Upper lobe of right lung (tissue), 1 donor: Measurements from ENCODE around the gene EPHA3. TPM values are rescaled to one million over a fixed set of nuclear protein-coding genes. Genes with fewer than 3 reads are reported as not detected.
"Not testable (repeated sequence)": the region's sequence is repeated elsewhere in the genome, so short reads cannot be mapped to it uniquely, and the experiment has no call there.

Experiments
- ATAC-seq: fragments of 200-7000 bp; cut with Tn5 transposase; one replicate; pipeline ENCODE4 v1.9.1; 2020; ENCODE audit warnings: mild to moderate bottlenecking, moderate library complexity
- DNase-seq: peaks from one replicate; pipeline ENCODE4 v3.0.0-alpha.2; 2020
- H3K27ac ChIP-seq: fragments of 200-600 bp; one replicate; pipeline ENCODE4 v1.8.0; 2022
- H3K27me3 ChIP-seq: fragments of 200-600 bp; one replicate; pipeline ENCODE4 v1.8.0; 2022; ENCODE audit warnings: mild to moderate bottlenecking
- H3K36me3 ChIP-seq: fragments of 200-600 bp; one replicate; pipeline ENCODE4 v1.8.0; 2022
- H3K4me1 ChIP-seq: fragments of 200-600 bp; one replicate; pipeline ENCODE4 v1.8.0; 2022
- H3K4me3 ChIP-seq: fragments of 200-600 bp; one replicate; pipeline ENCODE4 v1.8.0; 2022; ENCODE audit warnings: mild to moderate bottlenecking
- H3K9me3 ChIP-seq: fragments of 200-600 bp; one replicate; pipeline ENCODE4 v1.8.0; 2022
- CTCF ChIP-seq: fragments of 200-600 bp; IDR thresholded peaks from one replicate; pipeline ENCODE4 v1.8.0; 2022; ENCODE audit warnings: antibody characterized with exemption
- intact Hi-C: fragments of 100-400 bp; cut with DNase I; formaldehyde crosslinking; loops from one replicate; pipeline ENCODE4 v1.11.0; 2022
- total RNA-seq: library from RNA; stranded (reverse); fragmentation: NEBNext Ultra II Directional; extraction: Animal tissue kit (Norgen Biotek cat#: 25700); gene quantifications from one replicate; pipeline ENCODE4 v1.2.1, GENCODE V29; 2021
- donor health status: DM: no; HTN: yes; CAD: no; lungs with severe emphysema.

Gene EPHA3
- total RNA-seq, 1 donor from 2014 or later = 5.1 TPM

- DNase-seq (no peak), ATAC-seq (no peak)
- intact Hi-C loops = no loop called here
- no peak for TF ChIP-seq CTCF
- Histone ChIP-seq H3K27me3 (no peaks in the 10 kb centered on the region), H3K4me1 (no peaks in the 10 kb centered on the region), H3K27ac (no peak overlapping the region), H3K36me3 (no peaks in the 10 kb centered on the region), H3K9me3 (no peaks in the 10 kb centered on the region), H3K4me3 (no peak overlapping the region)
Observed at GRCh38 chr3:89332386-89332785, 225.0 kb downstream of the EPHA3 start.

GRCh38 chr3:89332793-89333192 is 225.4 kb downstream of the EPHA3 start:
- no peaks in the 10 kb centered on the region for H3K4me1 ChIP-seq
- no peaks in the 10 kb centered on the region for H3K27me3 ChIP-seq
- ATAC-seq = no peak
- TF ChIP-seq CTCF = no peak
- H3K36me3 ChIP-seq = no peaks in the 10 kb centered on the region
- H3K27ac ChIP-seq = no peak overlapping the region
- intact Hi-C loops = no loop called here
- no peak for DNase-seq
- no peak overlapping the region for H3K4me3 ChIP-seq
- H3K9me3 ChIP-seq = no peaks in the 10 kb centered on the region

GRCh38 chr3:89335693-89336092 is 228.3 kb downstream of the EPHA3 start:
- Histone ChIP-seq H3K4me1 (no peaks in the 10 kb centered on the region), H3K27me3 (no peaks in the 10 kb centered on the region), H3K36me3 (no peaks in the 10 kb centered on the region), H3K27ac (no peak overlapping the region), H3K4me3 (no peak overlapping the region), H3K9me3 (no peaks in the 10 kb centered on the region)
- intact Hi-C loops = no loop called here
- ATAC-seq (no peak), DNase-seq (no peak)
- no peak for TF ChIP-seq CTCF

- DNase-seq (no peak), ATAC-seq (no peak)
- no peak overlapping the region for H3K4me3 ChIP-seq
- H3K27me3 ChIP-seq = no peaks in the 10 kb centered on the region
- H3K9me3 ChIP-seq = no peaks in the 10 kb centered on the region
- intact Hi-C loops = no loop called here
- no peaks in the 10 kb centered on the region for H3K4me1 ChIP-seq
- H3K36me3 ChIP-seq = no peaks in the 10 kb centered on the region
- H3K27ac ChIP-seq = no peak overlapping the region
- TF ChIP-seq CTCF = no peak
Observed at GRCh38 chr3:89340408-89340807, 233.0 kb downstream of the EPHA3 start.

- DNase-seq (no peak), ATAC-seq (no peak)
- Histone ChIP-seq H3K36me3 (no peaks in the 10 kb centered on the region), H3K9me3 (no peaks in the 10 kb centered on the region), H3K4me3 (no peak overlapping the region), H3K27ac (no peak overlapping the region), H3K4me1 (no peaks in the 10 kb centered on the region), H3K27me3 (no peaks in the 10 kb centered on the region)
- TF ChIP-seq CTCF = no peak
- intact Hi-C loops = no loop called here
Observed at GRCh38 chr3:89344076-89344475, 236.7 kb downstream of the EPHA3 start.

- H3K36me3 ChIP-seq, H3K4me1 ChIP-seq, intact Hi-C loops, H3K4me3 ChIP-seq, ATAC-seq, H3K9me3 ChIP-seq, DNase-seq, H3K27me3 ChIP-seq, H3K27ac ChIP-seq: not testable (repeated sequence)
Observed at GRCh38 chr3:89350935-89351334, 243.5 kb downstream of the EPHA3 start.
